Breast epithelium (tissue), 3 donors: ENCODE data around the gene SP100.

ENCODE experiments used
- CTCF ChIP-seq, 3 donors: fragments of 450-650 bp; IDR thresholded peaks; one replicate each; pipeline ENCODE4 v1.5.1; 2016 to 2017; ENCODE audit warnings: antibody characterized with exemption in 3 of 3, mild to moderate bottlenecking in 3 of 3, moderate library complexity in 3 of 3
- POLR2A ChIP-seq: fragments of 450-650 bp; IDR thresholded peaks from one replicate; pipeline ENCODE4 v1.6.1; 2016; ENCODE audit warnings: antibody characterized with exemption, mild to moderate bottlenecking, moderate library complexity

GRCh38 chr2:230447455-230448451 is 31.8 kb downstream of the SP100 start:
- TF ChIP-seq CTCF (IDR thresholded peaks at IDR 0.05) = no peak
- no peak for TF ChIP-seq POLR2A
